H9 (cell line): ENCODE measurements around the gene SPDYE1. TPM values are rescaled to one million over a fixed set of nuclear protein-coding genes. Genes with fewer than 3 reads are reported as not detected.

Experiments used
- DNase-seq: peaks from one replicate; pipeline ENCODE4 v3.0.0-alpha.2; 2017
- H2AFZ ChIP-seq: one replicate; pipeline ENCODE4 v1.6.1; 2013; ENCODE audit warnings: mild to moderate bottlenecking, low read length, control low read depth, moderate library complexity
- H2AK5ac ChIP-seq: 2 replicates; pipeline ENCODE4 v1.6.1; 2013; ENCODE audit warnings: low read length, control low read depth, mixed read lengths; ENCODE audit not compliant: insufficient read length
- H2BK120ac ChIP-seq: one replicate; pipeline ENCODE4 v1.6.1; 2013; ENCODE audit warnings: low read depth, mild to moderate bottlenecking, low read length, control low read depth, inconsistent platforms; ENCODE audit not compliant: poor library complexity, severe bottlenecking
- H2BK12ac ChIP-seq: 2 replicates; pipeline ENCODE4 v1.6.1; 2013; ENCODE audit warnings: low read length, control low read depth, mixed read lengths, low read depth; ENCODE audit not compliant: insufficient read length
- H2BK15ac ChIP-seq: 2 replicates; pipeline ENCODE4 v1.6.1; 2013; ENCODE audit warnings: low read depth, low read length, control low read depth
- H2BK20ac ChIP-seq: one replicate; pipeline ENCODE4 v1.6.1; 2013; ENCODE audit warnings: low read depth, mild to moderate bottlenecking, low read length, control low read depth, inconsistent platforms; ENCODE audit not compliant: poor library complexity, severe bottlenecking
- H2BK5ac ChIP-seq: 2 replicates; pipeline ENCODE4 v1.6.1; 2013; ENCODE audit warnings: low read length, control low read depth, mixed read lengths; ENCODE audit not compliant: insufficient read length
- H3K14ac ChIP-seq: 2 replicates; pipeline ENCODE4 v1.6.1; 2013; ENCODE audit warnings: low read length, control low read depth; ENCODE audit not compliant: insufficient read depth
- H3K18ac ChIP-seq: 2 replicates; pipeline ENCODE4 v1.6.1; 2013; ENCODE audit warnings: low read depth, mild to moderate bottlenecking, mixed read lengths, low read length, control low read depth; ENCODE audit not compliant: insufficient read length
- H3K23ac ChIP-seq: 2 replicates; pipeline ENCODE4 v1.6.1; 2013; ENCODE audit warnings: low read length, control low read depth, mixed read lengths, low read depth; ENCODE audit not compliant: insufficient read length
- H3K23me2 ChIP-seq: 2 replicates; pipeline ENCODE4 v1.6.1; 2013; ENCODE audit warnings: low read depth, mild to moderate bottlenecking, mixed read lengths, low read length, control low read depth; ENCODE audit not compliant: insufficient read length, poor library complexity, severe bottlenecking
- H3K27ac ChIP-seq: 2 replicates; pipeline ENCODE4 v1.5.1; 2013; ENCODE audit warnings: low read length, control low read depth, mixed read lengths, low read depth; ENCODE audit not compliant: insufficient read length
- H3K27me3 ChIP-seq: 2 replicates; pipeline ENCODE4 v1.6.1; 2013; ENCODE audit warnings: low read length, control low read depth, inconsistent platforms; ENCODE audit not compliant: insufficient read depth
- H3K4ac ChIP-seq: 2 replicates; pipeline ENCODE4 v1.6.1; 2013; ENCODE audit warnings: low read depth, mild to moderate bottlenecking, control low read depth, inconsistent platforms, low read length, moderate library complexity
- H3K4me1 ChIP-seq: 2 replicates; pipeline ENCODE4 v1.6.1; 2013; ENCODE audit warnings: low read length, control low read depth, inconsistent platforms; ENCODE audit not compliant: insufficient read depth
- H3K4me2 ChIP-seq: 2 replicates; pipeline ENCODE4 v1.6.1; 2013; ENCODE audit warnings: low read length, control low read depth, mixed read lengths; ENCODE audit not compliant: insufficient read length, insufficient read depth
- H3K56ac ChIP-seq: 2 replicates; pipeline ENCODE4 v1.6.1; 2013; ENCODE audit warnings: low read depth, mild to moderate bottlenecking, mixed read lengths, low read length, control low read depth; ENCODE audit not compliant: insufficient read length
- H3K79me1 ChIP-seq: 2 replicates; pipeline ENCODE4 v1.6.1; 2013; ENCODE audit warnings: low read depth, mild to moderate bottlenecking, moderate library complexity, low read length, control low read depth, inconsistent platforms; ENCODE audit not compliant: insufficient read depth, poor library complexity, severe bottlenecking
- H3K79me2 ChIP-seq: 2 replicates; pipeline ENCODE4 v1.6.1; 2013; ENCODE audit warnings: low read length, control low read depth, inconsistent platforms; ENCODE audit not compliant: insufficient read depth
- H3K9ac ChIP-seq: 2 replicates; pipeline ENCODE4 v1.6.1; 2013; ENCODE audit warnings: low read length, control low read depth, mixed read lengths; ENCODE audit not compliant: insufficient read length; ENCODE audit errors: extremely low read depth
- H3K9me3 ChIP-seq: one replicate; pipeline ENCODE4 v1.6.1; 2013; ENCODE audit warnings: low read depth, low read length, inconsistent platforms; ENCODE audit not compliant: control insufficient read depth
- H3T11ph ChIP-seq: one replicate; pipeline ENCODE4 v1.6.1; 2013; ENCODE audit warnings: mild to moderate bottlenecking, low read length, control low read depth, inconsistent platforms
- H4K20me1 ChIP-seq: one replicate; pipeline ENCODE4 v1.6.1; 2013; ENCODE audit not compliant: control insufficient read depth, insufficient read length, insufficient read depth
- H4K5ac ChIP-seq: 2 replicates; pipeline ENCODE4 v1.6.1; 2013; ENCODE audit warnings: low read depth, mild to moderate bottlenecking, mixed read lengths, low read length, control low read depth; ENCODE audit not compliant: insufficient read length
- H4K8ac ChIP-seq: replicated peaks from 2 replicates; pipeline ENCODE4 v1.6.1; 2013; ENCODE audit warnings: low read length, control low read depth, mixed read lengths, low read depth; ENCODE audit not compliant: insufficient read length
- H4K91ac ChIP-seq: 2 replicates; pipeline ENCODE4 v1.6.1; 2013; ENCODE audit warnings: low read depth, mild to moderate bottlenecking, moderate library complexity, mixed read lengths, low read length, control low read depth; ENCODE audit not compliant: insufficient read length
- H3K27ac Mint-ChIP-seq, 3 experiments: 2 replicates in 2 of 3; 3 replicates in 1 of 3; pipeline ENCODE4 v1.8.0; 2020 to 2021; ENCODE audit warnings: mixed read lengths in 3 of 3, mild to moderate bottlenecking in 1 of 3, moderate library complexity in 1 of 3
- H3K27me3 Mint-ChIP-seq: 2 replicates; pipeline ENCODE4 v1.8.0; 2021; ENCODE audit warnings: low read depth, mild to moderate bottlenecking, moderate library complexity, mixed read lengths
- H3K36me3 Mint-ChIP-seq, 3 experiments: 2 replicates in 2 of 3; 3 replicates in 1 of 3; pipeline ENCODE4 v1.8.0; 2020 to 2021; ENCODE audit warnings: low read depth in 3 of 3, mixed read lengths in 3 of 3; ENCODE audit not compliant: insufficient read depth in 1 of 3
- H3K4me1 Mint-ChIP-seq, 2 experiments: 2 replicates each; pipeline ENCODE4 v1.8.0; 2020; ENCODE audit warnings: mixed read lengths in 2 of 2
- H3K4me3 Mint-ChIP-seq, 2 experiments: 2 replicates in 1 of 2; 3 replicates in 1 of 2; pipeline ENCODE4 v1.8.0; 2020 to 2021; ENCODE audit warnings: mild to moderate bottlenecking in 2 of 2, mixed read lengths in 2 of 2, moderate library complexity in 1 of 2
- H3K9me3 Mint-ChIP-seq, 2 experiments: 2 replicates in 1 of 2; 3 replicates in 1 of 2; pipeline ENCODE4 v1.8.0; 2020; ENCODE audit warnings: mild to moderate bottlenecking in 2 of 2, mixed read lengths in 2 of 2, moderate library complexity in 1 of 2
- CTCF ChIP-seq: fragments of 200-600 bp; sonication (generic); conservative IDR thresholded peaks from 3 replicates; pipeline ENCODE4 v1.8.0; 2021; ENCODE audit warnings: antibody characterized with exemption, mild to moderate bottlenecking
- WGBS: extraction: QIAGEN DNeasy Blood & Tissue Kit; methylation state at CpG from one replicate; pipeline ENCODE4 v1.1.7; 2013; ENCODE audit warnings: missing lambda C conversion rate, low lambda C conversion rate, mixed read lengths; ENCODE audit not compliant: insufficient read length; ENCODE audit errors: extremely low coverage; 5-methylcytosine and 5-hydroxymethylcytosine counted together
- total RNA-seq: library from RNA; stranded (reverse); gene quantifications from 2 replicates; pipeline ENCODE4 v1.2.1, GENCODE V29; 2021

SPDYE1 gene
- total RNA-seq, 1 experiment from 2014 or later = not detected

GRCh38 chr7:43956027-43956426 is 41.7 kb upstream of the SPDYE1 start:
- Histone ChIP-seq H4K8ac (no peak overlapping the region), H3K27me3 (no peaks in the 10 kb centered on the region), H3K79me2 (no peaks in the 10 kb centered on the region), H2BK20ac (no peak overlapping the region), H3T11ph (no peak overlapping the region), H4K20me1 (no peaks in the 10 kb centered on the region), H3K14ac (no peak overlapping the region), H2BK12ac (no peak overlapping the region), H4K91ac (no peak overlapping the region), H3K27ac (no peak overlapping the region), H3K79me1 (no peaks in the 10 kb centered on the region), H3K18ac (no peak overlapping the region), H3K56ac (no peak overlapping the region), H3K23me2 (no peaks in the 10 kb centered on the region), H3K4me2 (no peak overlapping the region), H3K4ac (no peak overlapping the region), H2AK5ac (no peak overlapping the region), H4K5ac (no peak overlapping the region), H2BK120ac (no peak overlapping the region), H2BK5ac (no peak overlapping the region), H3K9me3 (no peaks in the 10 kb centered on the region), H2BK15ac (no peak overlapping the region), H3K4me1 (no peaks in the 10 kb centered on the region), H3K23ac (no peak overlapping the region), H3K9ac (no peak overlapping the region), H2AFZ (no peak overlapping the region)
- Mint-ChIP-seq H3K9me3 (peaks cover 4 to 6% of the 10 kb centered on the region in 2 experiments; a peak in 3 of 5 replicates), H3K4me3 (no peak overlapping the region), H3K27me3 (no peaks in the 10 kb centered on the region; the same call in 1 of the 2 replicates), H3K4me1 (peaks cover 3 to 8% of the 10 kb centered on the region in 2 experiments; a peak in 3 of 4 replicates), H3K27ac (peak overlapping the region in 1 of 3 experiments; percentile 54; a peak in 1 of 7 replicates), H3K36me3 (peaks cover 10 to 13% (median 11%) of the 10 kb centered on the region in 3 experiments; a peak in 5 of 7 replicates)
- DNase-seq = no peak
- no CpG with 5 or more reads among the region's 3 CpGs for WGBS
- no peak for TF ChIP-seq CTCF
